Thyroid gland (tissue), 4 donors: ENCODE results near the gene KCNIP4. TPM values are rescaled to one million over a fixed set of nuclear protein-coding genes. Genes with fewer than 3 reads are reported as not detected.

Experiments used
- DNase-seq, 2 donors: peaks; one replicate each; pipeline ENCODE4 v3.0.0-alpha.2; 2019
- H3K27ac ChIP-seq, 3 donors: fragments of 200-600 bp; sonication (generic); 1 replicate in 2 of 3; 2 replicates in 1 of 3; pipeline ENCODE4 v1.5.1; 2016 to 2019; ENCODE audit warnings: mild to moderate bottlenecking in 1 of 3, moderate library complexity in 1 of 3
- H3K27me3 ChIP-seq: fragments of 200-600 bp; sonication (generic); one replicate; pipeline ENCODE4 v1.5.1; 2019
- H3K36me3 ChIP-seq, 2 donors: fragments of 200-600 bp; sonication (generic); one replicate each; pipeline ENCODE4 v1.5.1; 2016 to 2019
- H3K4me1 ChIP-seq, 2 donors: fragments of 200-600 bp; sonication (generic); one replicate each; pipeline ENCODE4 v1.5.1; 2017 to 2019
- H3K4me3 ChIP-seq, 3 donors: fragments of 200-600 bp; sonication (generic); replicated peaks in 1 of 3; 1 replicate in 2 of 3; 2 replicates in 1 of 3; pipeline ENCODE4 v1.5.1; 2016; ENCODE audit warnings: mild to moderate bottlenecking in 1 of 3
- H3K9me3 ChIP-seq: fragments of 200-600 bp; sonication (generic); one replicate; pipeline ENCODE4 v1.5.1; 2017
- CTCF ChIP-seq, 6 experiments: fragments of 200-600 bp in 3 of 6; fragments of 450-650 bp in 3 of 6; sonication (generic) in 3 of 6; IDR thresholded peaks; one replicate each; pipeline ENCODE4 v1.5.1; 2016 to 2019; ENCODE audit warnings: antibody characterized with exemption in 6 of 6, mild to moderate bottlenecking in 2 of 6, inconsistent platforms in 1 of 6, moderate library complexity in 1 of 6
- POLR2A ChIP-seq, 2 donors: fragments of 450-650 bp; IDR thresholded peaks; one replicate each; pipeline ENCODE4 v1.6.1; 2017; ENCODE audit warnings: antibody characterized with exemption in 2 of 2, mild to moderate bottlenecking in 2 of 2, moderate library complexity in 1 of 2
- WGBS, 2 donors: methylation state at CpG; one replicate each; pipeline ENCODE4 v1.1.5; 2017; 5-methylcytosine and 5-hydroxymethylcytosine counted together
- intact Hi-C: fragments of 100-400 bp; cut with DNase I; formaldehyde crosslinking; loops from one replicate; pipeline ENCODE4 v1.15.1; 2023
- total RNA-seq, 4 donors: library from RNA; depleted of rRNA; stranded (reverse); fragments of >200 nt; gene quantifications; one replicate each; pipeline ENCODE4 v1.2.3, GENCODE V29; 2016

The KCNIP4 gene
- total RNA-seq, 4 donors from 2014 or later: 2.0 to 6.6 (median 4.4) TPM

DNA sequence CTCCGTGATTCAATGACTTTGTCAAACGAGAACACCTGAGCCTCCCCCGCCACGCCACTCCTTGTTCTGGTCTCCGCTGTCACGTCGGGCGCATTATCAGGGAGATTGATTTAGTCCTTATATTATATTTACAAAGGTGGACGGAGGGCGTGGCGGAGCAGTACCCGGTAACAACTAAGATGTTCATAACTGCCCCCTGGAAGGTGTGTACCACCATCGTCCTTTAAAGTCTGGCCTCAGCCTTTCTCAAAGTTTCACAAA, 964.1 kb downstream of the KCNIP4 start:
- Histone ChIP-seq H3K36me3 (no peaks in the 10 kb centered on the region), H3K4me1 (peaks cover 0 to 5% of the 10 kb centered on the region in 2 donors), H3K4me3 (no peak overlapping the region), H3K27ac (no peak overlapping the region), H3K27me3 (no peaks in the 10 kb centered on the region), H3K9me3 (no peaks in the 10 kb centered on the region)
- DNase-seq: peak in 1 of 2 donors; percentile 1
- WGBS, 2 donors: 70 to 79% methylated on average over 13 of the region's 13 CpGs
- no peak for TF ChIP-seq POLR2A (IDR thresholded peaks at IDR 0.05)
- intact Hi-C loops: no loop called here

DNA sequence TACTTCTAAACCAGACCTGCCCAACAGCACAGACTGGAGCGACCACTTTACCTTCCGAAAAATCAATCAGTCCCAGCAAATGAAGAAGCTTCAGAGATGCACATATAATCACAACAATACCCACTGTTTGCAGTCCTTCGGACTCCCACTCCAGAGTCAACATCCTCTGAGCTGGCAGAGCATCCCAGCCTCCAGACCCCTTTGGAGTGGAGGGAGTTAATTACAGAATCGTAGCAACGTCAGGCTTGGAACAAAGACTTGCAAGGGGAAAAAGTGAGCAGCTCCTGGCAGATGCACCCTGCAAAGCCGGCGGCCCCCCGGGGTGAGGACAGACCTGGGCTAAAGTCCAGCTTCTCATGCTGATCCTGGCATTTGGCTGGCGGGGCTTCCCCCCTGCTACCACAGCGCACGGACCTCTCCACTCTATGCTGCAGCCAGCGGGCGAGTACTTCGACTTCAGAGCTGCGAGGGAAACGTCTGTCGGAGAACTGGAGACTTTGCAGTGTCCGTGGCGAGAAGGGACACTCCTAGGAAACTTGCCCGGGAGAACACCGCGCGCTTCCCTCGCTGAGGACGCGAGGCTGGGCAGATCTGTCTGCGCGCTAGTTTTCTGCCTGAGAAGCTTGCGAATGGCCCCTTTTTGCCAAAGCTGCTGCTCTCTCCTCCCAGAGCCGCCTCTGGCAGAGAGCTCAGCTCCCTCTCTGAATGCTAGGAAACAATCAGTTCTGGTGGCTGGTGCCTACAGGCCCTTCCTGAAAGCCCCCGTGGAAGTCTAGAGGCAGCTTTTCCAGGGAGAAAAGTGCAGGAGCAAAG, 964.6 kb downstream of the KCNIP4 start:
- TF ChIP-seq POLR2A (IDR thresholded peaks at IDR 0.05): no peak
- no peak for TF ChIP-seq CTCF (IDR thresholded peaks at IDR 0.05)
- intact Hi-C loops: no loop called here

DNA sequence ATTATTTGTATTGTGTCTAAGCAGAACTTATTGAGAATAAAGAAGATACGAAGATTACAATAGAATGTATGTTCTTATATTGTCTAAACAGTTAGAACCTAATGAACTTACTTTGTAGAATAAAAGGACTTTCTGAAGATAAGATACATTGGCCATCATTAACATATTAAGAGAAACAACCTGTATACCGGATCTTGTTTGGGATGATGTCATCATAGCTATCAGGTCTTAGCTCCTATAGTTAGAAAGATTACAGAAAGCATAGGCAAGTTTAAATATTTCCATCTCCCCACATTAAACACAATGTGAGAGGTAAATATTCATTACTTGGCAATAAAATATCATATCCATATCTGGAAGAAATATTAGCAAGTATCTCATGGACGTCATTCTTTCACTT, 966.0 kb downstream of the KCNIP4 start:
- intact Hi-C loops: no loop called here
- no peak overlapping the region for H3K4me3 ChIP-seq

More for the DNA sequence above, 964.6 kb downstream of the KCNIP4 start:
- Histone ChIP-seq H3K36me3 (no peaks in the 10 kb centered on the region), H3K27ac (no peak overlapping the region), H3K4me3 (no peak overlapping the region), H3K27me3 (no peaks in the 10 kb centered on the region), H3K9me3 (no peaks in the 10 kb centered on the region), H3K4me1 (peaks cover 0 to 5% of the 10 kb centered on the region in 2 donors)
- peak; percentile 7 to 12 for DNase-seq
- 14 to 18% methylated on average over 6 to 14 of the region's 31 CpGs for WGBS, 2 donors

DNA sequence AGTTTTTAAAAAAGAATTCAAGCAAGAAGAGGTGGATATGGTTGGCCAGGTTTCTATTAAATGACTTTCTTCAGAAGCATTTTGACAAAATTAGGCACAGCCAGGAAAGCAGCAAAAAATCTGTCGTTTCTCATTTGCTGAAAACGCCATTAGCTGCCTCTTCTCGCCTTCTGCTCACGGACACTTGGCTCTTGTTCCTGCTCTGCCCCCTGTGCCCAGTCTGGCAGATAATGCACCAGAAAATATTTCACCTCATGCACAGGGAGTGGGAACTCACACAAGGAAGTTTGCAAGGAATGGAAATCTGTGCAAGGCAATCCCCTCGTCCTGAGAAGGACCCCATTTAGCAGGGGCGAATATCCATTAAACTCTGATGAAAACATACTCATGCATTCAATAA, 988.3 kb downstream of the KCNIP4 start:
- H3K27ac ChIP-seq: no peak overlapping the region
- TF ChIP-seq POLR2A (IDR thresholded peaks at IDR 0.05): no peak
- TF ChIP-seq CTCF (IDR thresholded peaks at IDR 0.05): no peak
- intact Hi-C loops: no loop called here
- H3K9me3 ChIP-seq: no peaks in the 10 kb centered on the region
- no peaks in the 10 kb centered on the region for H3K27me3 ChIP-seq
- H3K36me3 ChIP-seq: no peaks in the 10 kb centered on the region
- DNase-seq: peak; percentile 1 to 3
- WGBS, 2 donors: 29 to 35% methylated on average over 6 of the region's 6 CpGs
- H3K4me1 ChIP-seq: peaks cover 0 to 13% of the 10 kb centered on the region in 2 donors
- no peak overlapping the region for H3K4me3 ChIP-seq

More for the DNA sequence above, 966.0 kb downstream of the KCNIP4 start:
- Histone ChIP-seq H3K4me1 (peaks cover 0 to 5% of the 10 kb centered on the region in 2 donors), H3K9me3 (no peaks in the 10 kb centered on the region), H3K27me3 (no peaks in the 10 kb centered on the region), H3K36me3 (no peaks in the 10 kb centered on the region), H3K27ac (no peak overlapping the region)
- DNase-seq: no peak
- TF ChIP-seq CTCF (IDR thresholded peaks at IDR 0.05) (no peak), POLR2A (IDR thresholded peaks at IDR 0.05) (no peak)
- WGBS, 2 donors: 81 to 84% methylated on average over 3 of the region's 3 CpGs

- Histone ChIP-seq H3K27me3 (no peaks in the 10 kb centered on the region), H3K4me3 (no peak overlapping the region), H3K4me1 (no peaks in the 10 kb centered on the region), H3K27ac (no peak overlapping the region), H3K9me3 (no peaks in the 10 kb centered on the region), H3K36me3 (no peaks in the 10 kb centered on the region)
- no peak for DNase-seq
- TF ChIP-seq POLR2A (IDR thresholded peaks at IDR 0.05): no peak
- WGBS, 2 donors: 90 to 93% methylated on average over 5 of the region's 5 CpGs
- intact Hi-C loops: no loop called here
Measured at GRCh38 chr4:20954541-20954940, 994.0 kb downstream of the KCNIP4 start.

- H3K27ac ChIP-seq: no peak overlapping the region
- no peaks in the 10 kb centered on the region for H3K4me1 ChIP-seq
- no peaks in the 10 kb centered on the region for H3K36me3 ChIP-seq
- H3K27me3 ChIP-seq: no peaks in the 10 kb centered on the region
- H3K4me3 ChIP-seq: no peak overlapping the region
- intact Hi-C loops: no loop called here
- H3K9me3 ChIP-seq: no peaks in the 10 kb centered on the region
- TF ChIP-seq CTCF (IDR thresholded peaks at IDR 0.05) (no peak), POLR2A (IDR thresholded peaks at IDR 0.05) (no peak)
- no peak for DNase-seq
Measured at GRCh38 chr4:20944961-20945360, 1003.6 kb downstream of the KCNIP4 start.
